Measurements from ENCODE around the gene GARNL3. TPM values are rescaled to one million over a fixed set of nuclear protein-coding genes. Genes with fewer than 3 reads are reported as not detected.

The GARNL3 gene
- total and polyA plus RNA-seq, 12 donors: 12.2 to 43.2 (median 28.6) TPM

DNA sequence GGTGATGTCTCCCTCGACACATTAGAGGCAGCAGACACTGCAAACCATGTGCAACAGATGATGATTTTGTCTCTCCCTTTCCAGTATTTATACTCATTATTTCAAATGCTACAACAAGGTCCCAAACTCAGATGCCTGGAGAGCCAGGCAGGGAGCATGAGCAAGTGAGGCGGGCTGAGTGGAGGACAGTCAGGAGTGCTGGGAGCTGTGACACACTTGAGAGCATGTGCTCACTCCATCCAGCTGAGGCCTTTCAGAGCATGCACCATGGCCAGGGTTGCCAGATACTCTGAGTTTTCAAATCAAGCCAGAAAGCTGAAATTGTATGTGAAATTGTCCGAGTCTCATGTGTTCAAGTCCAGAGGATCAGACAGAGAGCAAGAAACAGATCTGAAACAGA lies 76.6 kb downstream of the GARNL3 start:
- no peak overlapping the region for H3K4me3 ChIP-seq
- peaks cover 0 to 34% of the 10 kb centered on the region in 2 donors for H3K36me3 ChIP-seq (replicated peaks in 1 of 2)
- no peak for DNase-seq
- WGBS, 4 donors: 89 to 91% (median 90%) methylated on average over 3 of the region's 3 CpGs
- H3K4me1 ChIP-seq (replicated peaks in 1 of 2): peaks cover 14 to 16% of the 10 kb centered on the region in 2 donors
- no peaks in the 10 kb centered on the region for H3K27me3 ChIP-seq
- no peak for TF ChIP-seq POLR2A (IDR thresholded peaks at IDR 0.05)
- TF ChIP-seq CTCF (IDR thresholded peaks at IDR 0.05): no peak
- no peaks in the 10 kb centered on the region for H3K9me3 ChIP-seq (replicated peaks in 1 of 3)
- no peak overlapping the region for H3K27ac ChIP-seq
- intact Hi-C loops (cut with DNase I): loop anchor here in 1 of 2 donors (5.0 kb wide), 1 partner anchor 129 kb away; no protein-coding TSS in a partner anchor

GRCh38 chr9:127344368-127345000 lies 79.9 kb downstream of the GARNL3 start:
- H3K27ac ChIP-seq: no peak overlapping the region

GRCh38 chr9:127345566-127345965 lies 81.0 kb downstream of the GARNL3 start:
- DNase-seq: no peak
- WGBS, 4 donors: 85 to 93% (median 89%) methylated on average over 3 of the region's 3 CpGs
- H3K27ac ChIP-seq: no peak overlapping the region

More at GRCh38 chr9:127344368-127345000, 79.9 kb downstream of the GARNL3 start:
- Histone ChIP-seq H3K4me1 (replicated peaks in 1 of 2) (no peaks in the 10 kb centered on the region), H3K9me3 (replicated peaks in 1 of 3) (no peaks in the 10 kb centered on the region), H3K4me3 (no peak overlapping the region), H3K27me3 (no peaks in the 10 kb centered on the region), H3K36me3 (replicated peaks in 1 of 2) (peaks cover 0 to 34% of the 10 kb centered on the region in 2 donors)
- WGBS, 4 donors: 86 to 96% (median 90%) methylated on average over 6 to 7 of the region's 7 CpGs
- intact Hi-C loops (cut with DNase I): loop anchor here in 1 of 2 donors (5.0 kb wide), 1 partner anchor 132 kb away; no protein-coding TSS in a partner anchor
- DNase-seq: no peak
- TF ChIP-seq POLR2A (IDR thresholded peaks at IDR 0.05) (no peak), CTCF (IDR thresholded peaks at IDR 0.05) (no peak)

DNA sequence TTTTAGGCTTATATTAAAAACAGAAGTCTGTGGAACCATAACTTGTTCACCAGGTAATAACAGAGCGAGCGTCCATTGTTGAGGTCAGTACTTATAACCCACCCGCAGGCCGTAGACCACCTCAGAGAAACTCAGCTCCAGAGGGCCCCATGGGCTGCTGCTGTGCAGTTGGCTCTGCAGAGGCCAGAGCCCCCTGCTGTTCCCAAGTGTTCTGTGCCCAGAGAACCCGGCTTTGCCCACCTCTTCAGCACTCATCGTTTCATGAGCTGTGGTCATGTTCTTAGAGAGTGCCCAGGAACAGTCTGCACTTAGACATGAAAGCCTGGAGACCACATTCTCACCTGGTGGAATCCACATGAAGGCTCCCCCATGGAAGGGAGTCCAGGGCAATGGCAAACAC lies 82.0 kb downstream of the GARNL3 start:
- H3K27me3 ChIP-seq: no peaks in the 10 kb centered on the region
- no peaks in the 10 kb centered on the region for H3K4me1 ChIP-seq (replicated peaks in 1 of 2)
- no peak overlapping the region for H3K4me3 ChIP-seq
- no peak for DNase-seq
- H3K27ac ChIP-seq: no peak overlapping the region
- H3K36me3 ChIP-seq (replicated peaks in 1 of 2): peaks cover 0 to 29% of the 10 kb centered on the region in 2 donors
- H3K9me3 ChIP-seq (replicated peaks in 1 of 3): no peaks in the 10 kb centered on the region
- no peak for TF ChIP-seq POLR2A (IDR thresholded peaks at IDR 0.05)
- TF ChIP-seq CTCF (IDR thresholded peaks at IDR 0.05): no peak
- WGBS, 4 donors: 86 to 100% (median 90%) methylated on average over 3 to 6 of the region's 6 CpGs
- intact Hi-C loops (cut with DNase I): no loop called here

More at GRCh38 chr9:127345566-127345965, 81.0 kb downstream of the GARNL3 start:
- Histone ChIP-seq H3K36me3 (replicated peaks in 1 of 2) (peaks cover 0 to 29% of the 10 kb centered on the region in 2 donors), H3K4me3 (no peak overlapping the region), H3K27me3 (no peaks in the 10 kb centered on the region), H3K4me1 (replicated peaks in 1 of 2) (no peaks in the 10 kb centered on the region), H3K9me3 (replicated peaks in 1 of 3) (no peaks in the 10 kb centered on the region)
- no peak for TF ChIP-seq POLR2A (IDR thresholded peaks at IDR 0.05)
- no peak for TF ChIP-seq CTCF (IDR thresholded peaks at IDR 0.05)
- intact Hi-C loops (cut with DNase I): no loop called here
